ENCODE results near the gene RAB3A.

Gene RAB3A

GRCh38 chr19:18183529-18183928, 20.3 kb downstream of the RAB3A start:
- no peak for TF ChIP-seq CTCF (IDR thresholded peaks at IDR 0.05; ENCODE audit: low read depth, low read length)
- no peak for DNase-seq
- no peaks in the 10 kb centered on the region for H3K36me3 ChIP-seq
- no peak overlapping the region for H3K27ac ChIP-seq
- no peaks in the 10 kb centered on the region for H3K9me3 ChIP-seq (ENCODE audit: severe bottlenecking)
- no peaks in the 10 kb centered on the region for H3K27me3 ChIP-seq (ENCODE audit: insufficient read depth, low read depth, severe bottlenecking)
- H3K4me3 ChIP-seq (ENCODE audit: low read depth, low read length): no peak overlapping the region

- H3K27me3 ChIP-seq (ENCODE audit: insufficient read depth, low read depth, severe bottlenecking): no peaks in the 10 kb centered on the region
- no peaks in the 10 kb centered on the region for H3K36me3 ChIP-seq
- no peak for DNase-seq
- no peak for TF ChIP-seq CTCF (IDR thresholded peaks at IDR 0.05; ENCODE audit: low read depth, low read length)
- H3K27ac ChIP-seq: no peak overlapping the region
- no peak overlapping the region for H3K4me3 ChIP-seq (ENCODE audit: low read depth, low read length)
- no peaks in the 10 kb centered on the region for H3K9me3 ChIP-seq (ENCODE audit: severe bottlenecking)
Observed at GRCh38 chr19:18179957-18180356, 23.9 kb downstream of the RAB3A start.

- no peaks in the 10 kb centered on the region for H3K36me3 ChIP-seq
- H3K4me3 ChIP-seq (ENCODE audit: low read depth, low read length): no peak overlapping the region
Observed at GRCh38 chr19:18176367-18177310, 27.2 kb downstream of the RAB3A start.

GRCh38 chr19:18174983-18175382, 28.9 kb downstream of the RAB3A start:
- Histone ChIP-seq H3K4me3 (ENCODE audit: low read depth, low read length) (no peak overlapping the region), H3K27me3 (ENCODE audit: insufficient read depth, low read depth, severe bottlenecking) (no peaks in the 10 kb centered on the region), H3K36me3 (no peaks in the 10 kb centered on the region; the same call in none of the 2 replicates), H3K27ac (no peak overlapping the region), H3K9me3 (ENCODE audit: severe bottlenecking) (no peaks in the 10 kb centered on the region)
- TF ChIP-seq CTCF (IDR thresholded peaks at IDR 0.05; ENCODE audit: low read depth, low read length): no peak
- DNase-seq: no peak

More at GRCh38 chr19:18176367-18177310, 27.2 kb downstream of the RAB3A start:
- no peak for DNase-seq
- H3K27me3 ChIP-seq (ENCODE audit: insufficient read depth, low read depth, severe bottlenecking): no peaks in the 10 kb centered on the region
- no peaks in the 10 kb centered on the region for H3K9me3 ChIP-seq (ENCODE audit: severe bottlenecking)
- no peak for TF ChIP-seq CTCF (IDR thresholded peaks at IDR 0.05; ENCODE audit: low read depth, low read length)
- H3K27ac ChIP-seq: no peak overlapping the region

- H3K36me3 ChIP-seq: peaks cover 8% of the 10 kb centered on the region
- H3K4me3 ChIP-seq (ENCODE audit: low read depth, low read length): no peak within 1 kb of the TSS
- H3K27ac ChIP-seq: no peak within 1 kb of the TSS
- DNase-seq: no peak
- H3K27me3 ChIP-seq (ENCODE audit: insufficient read depth, low read depth, severe bottlenecking): no peaks in the 10 kb centered on the region
- no peak for TF ChIP-seq CTCF (IDR thresholded peaks at IDR 0.05; ENCODE audit: low read depth, low read length)
- no peaks in the 10 kb centered on the region for H3K9me3 ChIP-seq (ENCODE audit: severe bottlenecking)
Observed at GRCh38 chr19:18173572-18174288, 30.1 kb downstream of the RAB3A start, which contains the start of gene IFI30. TSS of gene IFI30 (plus strand) at chr19:18173813. CDS start at chr19:18173842, 29 bp downstream.

Measured in WERI-Rb-1 (cell line).